ENCODE measurements around the gene FOXP1. TPM values are rescaled to one million over a fixed set of nuclear protein-coding genes. Genes with fewer than 3 reads are reported as not detected.

Gene FOXP1
- total RNA-seq, 1 donor from 2014 or later: 27.3 TPM

DNA sequence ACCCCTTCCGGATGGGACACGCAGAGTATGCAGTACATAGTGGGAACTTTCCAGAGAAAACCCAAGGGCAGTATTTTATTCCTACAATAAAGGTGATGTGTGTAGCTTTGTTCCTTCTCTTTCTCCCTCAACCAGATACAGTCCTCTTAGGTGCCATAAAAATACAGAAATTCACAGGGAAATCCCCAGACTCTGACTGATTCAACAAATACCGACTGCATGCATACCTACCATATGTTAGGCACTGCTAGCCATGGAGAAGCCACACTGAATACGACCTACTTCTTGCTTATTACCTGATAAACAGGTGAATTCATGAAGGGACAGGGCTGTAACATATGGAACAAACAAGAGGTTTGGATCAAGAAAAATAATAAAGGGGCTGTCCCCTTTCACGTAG is 228.5 kb downstream of the FOXP1 start:
- TF ChIP-seq EZH2phosphoT487 (IDR thresholded peaks at IDR 0.05): no peak
- TF ChIP-seq, protein P1, sequence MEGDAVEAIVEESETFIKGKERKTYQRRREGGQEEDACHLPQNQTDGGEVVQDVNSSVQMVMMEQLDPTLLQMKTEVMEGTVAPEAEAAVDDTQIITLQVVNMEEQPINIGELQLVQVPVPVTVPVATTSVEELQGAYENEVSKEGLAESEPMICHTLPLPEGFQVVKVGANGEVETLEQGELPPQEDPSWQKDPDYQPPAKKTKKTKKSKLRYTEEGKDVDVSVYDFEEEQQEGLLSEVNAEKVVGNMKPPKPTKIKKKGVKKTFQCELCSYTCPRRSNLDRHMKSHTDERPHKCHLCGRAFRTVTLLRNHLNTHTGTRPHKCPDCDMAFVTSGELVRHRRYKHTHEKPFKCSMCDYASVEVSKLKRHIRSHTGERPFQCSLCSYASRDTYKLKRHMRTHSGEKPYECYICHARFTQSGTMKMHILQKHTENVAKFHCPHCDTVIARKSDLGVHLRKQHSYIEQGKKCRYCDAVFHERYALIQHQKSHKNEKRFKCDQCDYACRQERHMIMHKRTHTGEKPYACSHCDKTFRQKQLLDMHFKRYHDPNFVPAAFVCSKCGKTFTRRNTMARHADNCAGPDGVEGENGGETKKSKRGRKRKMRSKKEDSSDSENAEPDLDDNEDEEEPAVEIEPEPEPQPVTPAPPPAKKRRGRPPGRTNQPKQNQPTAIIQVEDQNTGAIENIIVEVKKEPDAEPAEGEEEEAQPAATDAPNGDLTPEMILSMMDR (IDR thresholded peaks at IDR 0.05): no peak
- no peak for TF ChIP-seq EZH2 (IDR thresholded peaks at IDR 0.05)
- no peak for DNase-seq (ENCODE audit: low spot score)
- Mint-ChIP-seq H3K9me3 (no peaks in the 10 kb centered on the region), H3K27me3 (ENCODE audit: insufficient read depth, low read depth) (no peaks in the 10 kb centered on the region), H3K4me3 (no peak overlapping the region), H3K4me1 (peaks cover 6% of the 10 kb centered on the region), H3K36me3 (no peaks in the 10 kb centered on the region), H3K27ac (no peak overlapping the region)
- H3K9me3 ChIP-seq (ENCODE audit: low read depth): no peaks in the 10 kb centered on the region
- no peak overlapping the region for H3K9ac ChIP-seq
- no peaks in the 10 kb centered on the region for H3K27me3 ChIP-seq
- H3K27ac ChIP-seq: no peak overlapping the region
- H3K4me2 ChIP-seq: no peak overlapping the region
- H3K79me2 ChIP-seq (ENCODE audit: low read depth): no peaks in the 10 kb centered on the region
- no peaks in the 10 kb centered on the region for H3K36me3 ChIP-seq
- H3K4me1 ChIP-seq: no peaks in the 10 kb centered on the region
- no peaks in the 10 kb centered on the region for H3F3A ChIP-seq (ENCODE audit: low read depth)
- H4K20me1 ChIP-seq (ENCODE audit: low read depth): no peaks in the 10 kb centered on the region
- H2AFZ ChIP-seq (replicated peaks): no peak overlapping the region
- no peak overlapping the region for H3K4me3 ChIP-seq

DNA sequence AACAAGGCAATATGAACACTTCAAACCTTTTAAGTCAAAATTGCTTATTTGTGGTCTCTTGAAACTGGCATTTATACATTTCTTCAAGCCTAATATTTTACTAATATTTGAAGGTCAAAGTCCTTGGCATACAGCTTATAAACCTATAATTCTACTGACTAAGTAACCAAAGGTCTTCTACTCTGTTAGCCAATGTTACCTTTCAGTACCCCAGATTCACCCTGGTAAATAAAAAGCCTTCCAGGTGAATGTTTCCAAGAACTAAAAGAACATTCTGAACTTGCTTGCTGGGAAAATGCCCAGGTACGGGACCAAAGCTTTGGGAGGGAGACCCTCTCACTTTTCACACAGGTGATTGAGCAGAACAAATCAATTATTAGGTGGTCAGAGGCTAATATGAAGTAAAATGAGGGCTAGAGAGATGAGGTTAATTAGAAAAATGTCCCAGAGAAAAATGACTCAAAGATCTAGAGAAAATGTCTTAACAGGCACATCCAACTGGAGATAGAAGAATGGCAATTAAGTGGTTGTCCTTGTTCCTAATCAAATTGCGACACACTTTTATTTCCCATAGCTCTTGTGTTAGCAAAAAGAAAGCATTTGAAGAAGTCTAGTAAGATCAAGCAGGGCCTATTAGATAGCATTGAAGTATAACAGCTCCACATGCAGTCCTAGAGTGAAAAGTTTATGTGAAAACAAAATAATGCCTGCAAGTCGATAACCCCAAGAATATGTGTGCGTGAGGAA is 232.0 kb downstream of the FOXP1 start:
- Histone ChIP-seq H3K79me2 (ENCODE audit: low read depth) (no peaks in the 10 kb centered on the region), H3K9ac (no peak overlapping the region), H3F3A (ENCODE audit: low read depth) (no peaks in the 10 kb centered on the region), H3K36me3 (no peaks in the 10 kb centered on the region), H3K4me3 (no peak overlapping the region), H3K9me3 (ENCODE audit: low read depth) (no peaks in the 10 kb centered on the region), H2AFZ (replicated peaks) (no peak overlapping the region), H3K27me3 (no peaks in the 10 kb centered on the region), H3K27ac (no peak overlapping the region), H3K4me1 (no peaks in the 10 kb centered on the region), H3K4me2 (no peak overlapping the region), H4K20me1 (ENCODE audit: low read depth) (no peaks in the 10 kb centered on the region)
- TF ChIP-seq EZH2 (IDR thresholded peaks at IDR 0.05) (no peak), EZH2phosphoT487 (IDR thresholded peaks at IDR 0.05) (no peak)
- TF ChIP-seq, protein P1 (IDR thresholded peaks at IDR 0.05): no peak
- Mint-ChIP-seq H3K4me1 (no peaks in the 10 kb centered on the region), H3K9me3 (no peaks in the 10 kb centered on the region), H3K36me3 (no peaks in the 10 kb centered on the region), H3K27ac (no peak overlapping the region), H3K27me3 (ENCODE audit: insufficient read depth, low read depth) (peaks cover 6% of the 10 kb centered on the region), H3K4me3 (no peak overlapping the region)
- no peak for DNase-seq (ENCODE audit: low spot score)

DNA sequence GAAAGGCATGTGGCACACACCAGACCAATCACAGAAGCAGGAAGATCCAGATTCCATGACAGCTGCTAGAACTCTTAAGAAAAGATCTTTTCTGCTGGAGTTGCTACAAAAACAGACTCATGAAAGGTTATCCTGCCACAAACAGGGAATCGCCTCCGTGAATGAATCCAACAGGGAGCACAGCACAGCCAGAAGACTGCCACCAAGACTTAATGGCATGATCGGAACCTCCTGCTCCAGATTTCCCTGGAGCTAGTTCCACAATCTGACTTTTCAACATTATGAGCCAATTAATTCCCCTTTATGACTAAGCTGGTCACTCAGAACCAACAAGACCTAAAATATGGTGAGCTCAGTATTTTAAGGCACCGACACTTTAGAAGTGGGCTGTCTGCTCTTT is 232.5 kb downstream of the FOXP1 start:
- no peaks in the 10 kb centered on the region for H3K27me3 ChIP-seq
- H2AFZ ChIP-seq (replicated peaks): no peak overlapping the region
- Mint-ChIP-seq H3K4me3 (no peak overlapping the region), H3K9me3 (no peaks in the 10 kb centered on the region), H3K27ac (no peak overlapping the region), H3K4me1 (no peaks in the 10 kb centered on the region), H3K36me3 (no peaks in the 10 kb centered on the region), H3K27me3 (ENCODE audit: insufficient read depth, low read depth) (peaks cover 6% of the 10 kb centered on the region)
- H3K27ac ChIP-seq: no peak overlapping the region
- no peak for TF ChIP-seq EZH2 (IDR thresholded peaks at IDR 0.05)
- TF ChIP-seq EZH2phosphoT487 (IDR thresholded peaks at IDR 0.05): no peak
- TF ChIP-seq, protein P1 (IDR thresholded peaks at IDR 0.05): no peak
- H3K79me2 ChIP-seq (ENCODE audit: low read depth): no peaks in the 10 kb centered on the region
- no peaks in the 10 kb centered on the region for H3K9me3 ChIP-seq (ENCODE audit: low read depth)
- no peaks in the 10 kb centered on the region for H4K20me1 ChIP-seq (ENCODE audit: low read depth)
- no peak for DNase-seq (ENCODE audit: low spot score)
- H3K4me2 ChIP-seq: no peak overlapping the region
- no peak overlapping the region for H3K4me3 ChIP-seq
- no peak overlapping the region for H3K9ac ChIP-seq
- no peaks in the 10 kb centered on the region for H3K4me1 ChIP-seq
- no peaks in the 10 kb centered on the region for H3F3A ChIP-seq (ENCODE audit: low read depth)
- H3K36me3 ChIP-seq: no peaks in the 10 kb centered on the region

Data from neural progenitor cell (in vitro differentiated cells).